ENCODE results near the gene APOO. TPM values are rescaled to one million over a fixed set of nuclear protein-coding genes. Genes with fewer than 3 reads are reported as not detected.

Gene APOO
- total and polyA plus RNA-seq, 2 experiments from 2014 or later = 32.8 to 72.4 TPM

DNA sequence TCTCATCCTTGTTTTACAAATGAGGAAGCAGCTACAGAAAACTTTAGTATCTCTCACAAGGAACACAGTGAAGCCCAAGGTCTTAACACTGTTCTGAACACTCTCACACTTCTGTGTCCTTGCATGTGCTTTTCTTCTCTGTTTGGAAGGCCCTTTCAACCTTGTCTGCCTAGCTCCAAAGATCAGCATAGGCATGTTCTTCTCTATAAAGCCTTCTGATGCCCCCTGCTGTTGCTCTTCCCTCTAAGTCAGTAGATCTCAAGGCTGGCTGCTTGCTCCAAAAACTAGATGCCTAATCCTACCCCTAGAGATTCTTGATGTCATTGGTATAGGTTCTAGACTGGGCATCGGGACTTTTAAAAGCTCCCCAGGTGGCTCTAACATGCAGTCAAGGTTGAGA is 5.9 kb downstream of the APOO start (continued):
- TF ChIP-seq, protein P1, sequence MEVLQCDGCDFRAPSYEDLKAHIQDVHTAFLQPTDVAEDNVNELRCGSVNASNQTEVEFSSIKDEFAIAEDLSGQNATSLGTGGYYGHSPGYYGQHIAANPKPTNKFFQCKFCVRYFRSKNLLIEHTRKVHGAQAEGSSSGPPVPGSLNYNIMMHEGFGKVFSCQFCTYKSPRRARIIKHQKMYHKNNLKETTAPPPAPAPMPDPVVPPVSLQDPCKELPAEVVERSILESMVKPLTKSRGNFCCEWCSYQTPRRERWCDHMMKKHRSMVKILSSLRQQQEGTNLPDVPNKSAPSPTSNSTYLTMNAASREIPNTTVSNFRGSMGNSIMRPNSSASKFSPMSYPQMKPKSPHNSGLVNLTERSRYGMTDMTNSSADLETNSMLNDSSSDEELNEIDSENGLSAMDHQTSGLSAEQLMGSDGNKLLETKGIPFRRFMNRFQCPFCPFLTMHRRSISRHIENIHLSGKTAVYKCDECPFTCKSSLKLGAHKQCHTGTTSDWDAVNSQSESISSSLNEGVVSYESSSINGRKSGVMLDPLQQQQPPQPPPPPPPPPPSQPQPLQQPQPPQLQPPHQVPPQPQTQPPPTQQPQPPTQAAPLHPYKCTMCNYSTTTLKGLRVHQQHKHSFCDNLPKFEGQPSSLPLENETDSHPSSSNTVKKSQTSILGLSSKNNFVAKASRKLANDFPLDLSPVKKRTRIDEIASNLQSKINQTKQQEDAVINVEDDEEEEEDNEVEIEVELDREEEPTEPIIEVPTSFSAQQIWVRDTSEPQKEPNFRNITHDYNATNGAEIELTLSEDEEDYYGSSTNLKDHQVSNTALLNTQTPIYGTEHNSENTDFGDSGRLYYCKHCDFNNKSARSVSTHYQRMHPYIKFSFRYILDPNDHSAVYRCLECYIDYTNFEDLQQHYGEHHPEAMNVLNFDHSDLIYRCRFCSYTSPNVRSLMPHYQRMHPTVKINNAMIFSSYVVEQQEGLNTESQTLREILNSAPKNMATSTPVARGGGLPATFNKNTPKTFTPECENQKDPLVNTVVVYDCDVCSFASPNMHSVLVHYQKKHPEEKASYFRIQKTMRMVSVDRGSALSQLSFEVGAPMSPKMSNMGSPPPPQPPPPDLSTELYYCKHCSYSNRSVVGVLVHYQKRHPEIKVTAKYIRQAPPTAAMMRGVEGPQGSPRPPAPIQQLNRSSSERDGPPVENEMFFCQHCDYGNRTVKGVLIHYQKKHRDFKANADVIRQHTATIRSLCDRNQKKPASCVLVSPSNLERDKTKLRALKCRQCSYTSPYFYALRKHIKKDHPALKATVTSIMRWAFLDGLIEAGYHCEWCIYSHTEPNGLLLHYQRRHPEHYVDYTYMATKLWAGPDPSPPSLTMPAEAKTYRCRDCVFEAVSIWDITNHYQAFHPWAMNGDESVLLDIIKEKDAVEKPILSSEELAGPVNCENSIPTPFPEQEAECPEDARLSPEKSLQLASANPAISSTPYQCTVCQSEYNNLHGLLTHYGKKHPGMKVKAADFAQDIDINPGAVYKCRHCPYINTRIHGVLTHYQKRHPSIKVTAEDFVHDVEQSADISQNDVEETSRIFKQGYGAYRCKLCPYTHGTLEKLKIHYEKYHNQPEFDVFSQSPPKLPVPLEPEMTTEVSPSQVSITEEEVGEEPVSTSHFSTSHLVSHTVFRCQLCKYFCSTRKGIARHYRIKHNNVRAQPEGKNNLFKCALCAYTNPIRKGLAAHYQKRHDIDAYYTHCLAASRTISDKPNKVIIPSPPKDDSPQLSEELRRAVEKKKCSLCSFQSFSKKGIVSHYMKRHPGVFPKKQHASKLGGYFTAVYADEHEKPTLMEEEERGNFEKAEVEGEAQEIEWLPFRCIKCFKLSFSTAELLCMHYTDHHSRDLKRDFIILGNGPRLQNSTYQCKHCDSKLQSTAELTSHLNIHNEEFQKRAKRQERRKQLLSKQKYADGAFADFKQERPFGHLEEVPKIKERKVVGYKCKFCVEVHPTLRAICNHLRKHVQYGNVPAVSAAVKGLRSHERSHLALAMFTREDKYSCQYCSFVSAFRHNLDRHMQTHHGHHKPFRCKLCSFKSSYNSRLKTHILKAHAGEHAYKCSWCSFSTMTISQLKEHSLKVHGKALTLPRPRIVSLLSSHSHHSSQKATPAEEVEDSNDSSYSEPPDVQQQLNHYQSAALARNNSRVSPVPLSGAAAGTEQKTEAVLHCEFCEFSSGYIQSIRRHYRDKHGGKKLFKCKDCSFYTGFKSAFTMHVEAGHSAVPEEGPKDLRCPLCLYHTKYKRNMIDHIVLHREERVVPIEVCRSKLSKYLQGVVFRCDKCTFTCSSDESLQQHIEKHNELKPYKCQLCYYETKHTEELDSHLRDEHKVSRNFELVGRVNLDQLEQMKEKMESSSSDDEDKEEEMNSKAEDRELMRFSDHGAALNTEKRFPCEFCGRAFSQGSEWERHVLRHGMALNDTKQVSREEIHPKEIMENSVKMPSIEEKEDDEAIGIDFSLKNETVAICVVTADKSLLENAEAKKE (CRISPR knock-in tag; IDR thresholded peaks at IDR 0.05) = 0 out of 2 replicates have a peak, but pooled peaks have one; percentile 12

DNA sequence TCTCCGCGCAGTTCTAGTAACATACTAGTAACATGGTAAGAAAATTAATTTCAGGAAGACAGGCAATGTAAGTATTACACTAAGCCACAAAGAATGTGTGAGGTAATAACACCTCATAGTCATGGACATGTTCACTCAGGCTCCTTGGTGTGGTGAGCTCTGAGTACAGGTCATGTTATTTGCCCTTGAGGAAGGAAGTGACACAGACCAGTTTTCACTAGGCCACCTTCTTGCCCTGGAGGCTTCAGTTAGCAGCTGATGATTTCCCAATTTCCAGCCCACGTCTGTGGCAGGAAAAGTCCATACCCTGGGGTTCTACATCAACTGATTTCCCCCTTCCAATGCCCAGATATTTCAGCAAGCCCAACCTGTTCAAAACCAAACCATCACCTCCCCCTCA is 6.7 kb downstream of the APOO start:
- ATAC-seq = no peak
- Histone ChIP-seq H3K4me2 (no peak overlapping the region), H3K27ac (ENCODE audit: low read depth) (no peak overlapping the region), H4K20me1 (replicated peaks; ENCODE audit: insufficient read depth) (no peaks in the 10 kb centered on the region), H3K4me1 (ENCODE audit: insufficient read depth) (peaks cover 21% of the 10 kb centered on the region), H3K36me3 (ENCODE audit: insufficient read depth) (no peaks in the 10 kb centered on the region), H2AFZ (no peak overlapping the region), H3K4me3 (no peak overlapping the region), H3K79me2 (replicated peaks; ENCODE audit: insufficient read depth) (peaks cover 46% of the 10 kb centered on the region), H3K27me3 (ENCODE audit: insufficient read depth) (no peaks in the 10 kb centered on the region), H3K9me2 (ENCODE audit: insufficient read depth) (no peaks in the 10 kb centered on the region), H3F3A (replicated peaks; ENCODE audit: low read depth) (no peaks in the 10 kb centered on the region)
- TF ChIP-seq EZH2phosphoT487 (IDR thresholded peaks at IDR 0.05; ENCODE audit: unreplicated experiment) (no peak), CREB1 (CRISPR knock-in tag; IDR thresholded peaks at IDR 0.05; ENCODE audit: low read depth) (no peak), STAT1 (IDR thresholded peaks at IDR 0.05; ENCODE audit: unreplicated experiment) (no peak), REST (IDR thresholded peaks at IDR 0.05; ENCODE audit: unreplicated experiment) (no peak), ZNF114 (CRISPR knock-in tag; IDR thresholded peaks at IDR 0.05) (no peak), POLR2AphosphoS5 (IDR thresholded peaks at IDR 0.05; ENCODE audit: low read depth) (no peak), EZH2 (IDR thresholded peaks at IDR 0.05; ENCODE audit: low read depth, unreplicated experiment) (no peak), ZNF331 (CRISPR knock-in tag; IDR thresholded peaks at IDR 0.05; ENCODE audit: low read depth) (no peak), NANOG (IDR thresholded peaks at IDR 0.05; ENCODE audit: borderline replicate concordance) (no peak)
- TF ChIP-seq, protein P2, sequence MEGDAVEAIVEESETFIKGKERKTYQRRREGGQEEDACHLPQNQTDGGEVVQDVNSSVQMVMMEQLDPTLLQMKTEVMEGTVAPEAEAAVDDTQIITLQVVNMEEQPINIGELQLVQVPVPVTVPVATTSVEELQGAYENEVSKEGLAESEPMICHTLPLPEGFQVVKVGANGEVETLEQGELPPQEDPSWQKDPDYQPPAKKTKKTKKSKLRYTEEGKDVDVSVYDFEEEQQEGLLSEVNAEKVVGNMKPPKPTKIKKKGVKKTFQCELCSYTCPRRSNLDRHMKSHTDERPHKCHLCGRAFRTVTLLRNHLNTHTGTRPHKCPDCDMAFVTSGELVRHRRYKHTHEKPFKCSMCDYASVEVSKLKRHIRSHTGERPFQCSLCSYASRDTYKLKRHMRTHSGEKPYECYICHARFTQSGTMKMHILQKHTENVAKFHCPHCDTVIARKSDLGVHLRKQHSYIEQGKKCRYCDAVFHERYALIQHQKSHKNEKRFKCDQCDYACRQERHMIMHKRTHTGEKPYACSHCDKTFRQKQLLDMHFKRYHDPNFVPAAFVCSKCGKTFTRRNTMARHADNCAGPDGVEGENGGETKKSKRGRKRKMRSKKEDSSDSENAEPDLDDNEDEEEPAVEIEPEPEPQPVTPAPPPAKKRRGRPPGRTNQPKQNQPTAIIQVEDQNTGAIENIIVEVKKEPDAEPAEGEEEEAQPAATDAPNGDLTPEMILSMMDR (conservative IDR thresholded peaks at IDR 0.05; ENCODE audit: low read depth in 2 of 2) = no peak
- Mint-ChIP-seq H3K4me1 (peaks cover 20% of the 10 kb centered on the region; the same call in 2 of the 3 replicates), H3K9me3 (no peaks in the 10 kb centered on the region), H3K36me3 (ENCODE audit: low read depth) (0 out of 3 replicates have a peak, but pooled peaks cover 3% of the 10 kb centered on the region), H3K27me3 (ENCODE audit: insufficient read depth, low read depth, poor library complexity) (no peaks in the 10 kb centered on the region), H3K4me3 (no peak overlapping the region), H3K27ac (no peak overlapping the region)
- DNase-seq (ENCODE audit: low spot score) = no peak
